ENCODE data around the gene UGCG. TPM values are rescaled to one million over a fixed set of nuclear protein-coding genes. Genes with fewer than 3 reads are reported as not detected.

The UGCG gene
- total and polyA plus RNA-seq, 10 of the 15 experiments (the other 5 are each of a cell fraction or from before 2014, with no cell fraction given), result 21.7 to 96.6 (median 48.9) TPM

DNA sequence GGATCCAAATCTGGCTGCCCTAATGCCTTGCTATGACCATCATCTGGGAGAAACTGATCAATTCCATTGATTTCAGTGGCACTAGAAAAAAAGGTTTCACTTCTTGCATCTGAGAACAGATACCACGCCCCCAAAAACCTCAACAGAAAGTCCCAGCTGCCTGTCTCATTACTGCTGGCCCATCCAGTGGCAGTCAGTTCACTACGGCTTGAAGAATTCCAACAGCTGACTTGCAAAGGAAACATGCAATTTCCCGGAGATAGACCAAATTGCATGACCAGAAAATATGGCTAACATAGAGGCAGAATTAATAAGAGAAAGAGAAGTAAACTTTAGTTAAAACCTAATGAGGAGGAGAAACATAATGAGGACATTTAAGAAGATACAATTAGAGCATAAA, 48.6 kb downstream of the UGCG start (continued):
- TF ChIP-seq CBFB (IDR thresholded peaks at IDR 0.05; ENCODE audit: low read depth) (peak; percentile 52; the same call in 1 of the 2 replicates), SUPT20H (IDR thresholded peaks at IDR 0.05; ENCODE audit: borderline replicate concordance, control insufficient read depth, low read depth, low read length) (no peak), STAT3 (IDR thresholded peaks at IDR 0.05; ENCODE audit: low read depth, low read length) (0 out of 2 replicates have a peak, but pooled peaks have one; percentile 50), NFYB (IDR thresholded peaks at IDR 0.05; ENCODE audit: insufficient read depth, low read depth, low read length) (no peak), ZBED1 (IDR thresholded peaks at IDR 0.05; ENCODE audit: borderline replicate concordance) (no peak), MXI1 (IDR thresholded peaks at IDR 0.05; ENCODE audit: low read depth, low read length) (no peak), ASH2L (IDR thresholded peaks at IDR 0.05; ENCODE audit: borderline replicate concordance, low read depth) (no peak), RBBP5 (conservative IDR thresholded peaks at IDR 0.05) (no peak), ZNF207 (IDR thresholded peaks at IDR 0.05; ENCODE audit: borderline replicate concordance) (no peak), JUNB (IDR thresholded peaks at IDR 0.05) (no peak), YBX1 (IDR thresholded peaks at IDR 0.05) (no peak), IKZF1 (conservative IDR thresholded peaks at IDR 0.05) (peak; percentile 94), MEF2B (IDR thresholded peaks at IDR 0.05; ENCODE audit: partially characterized antibody, poor library complexity, severe bottlenecking) (peak; percentile 29), EED (IDR thresholded peaks at IDR 0.05; ENCODE audit: low read depth) (peak; percentile 89), KLF5 (IDR thresholded peaks at IDR 0.05; ENCODE audit: partially characterized antibody) (no peak), MTA3 (IDR thresholded peaks at IDR 0.05; ENCODE audit: borderline replicate concordance, low read length) (0 out of 2 replicates have a peak, but pooled peaks have one; percentile 34)
- TF ChIP-seq, protein P1, sequence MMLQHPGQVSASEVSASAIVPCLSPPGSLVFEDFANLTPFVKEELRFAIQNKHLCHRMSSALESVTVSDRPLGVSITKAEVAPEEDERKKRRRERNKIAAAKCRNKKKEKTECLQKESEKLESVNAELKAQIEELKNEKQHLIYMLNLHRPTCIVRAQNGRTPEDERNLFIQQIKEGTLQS (IDR thresholded peaks at IDR 0.05; ENCODE audit: borderline replicate concordance, extremely low read depth, low read depth, low read length), result no peak
- TF ChIP-seq, protein P2, sequence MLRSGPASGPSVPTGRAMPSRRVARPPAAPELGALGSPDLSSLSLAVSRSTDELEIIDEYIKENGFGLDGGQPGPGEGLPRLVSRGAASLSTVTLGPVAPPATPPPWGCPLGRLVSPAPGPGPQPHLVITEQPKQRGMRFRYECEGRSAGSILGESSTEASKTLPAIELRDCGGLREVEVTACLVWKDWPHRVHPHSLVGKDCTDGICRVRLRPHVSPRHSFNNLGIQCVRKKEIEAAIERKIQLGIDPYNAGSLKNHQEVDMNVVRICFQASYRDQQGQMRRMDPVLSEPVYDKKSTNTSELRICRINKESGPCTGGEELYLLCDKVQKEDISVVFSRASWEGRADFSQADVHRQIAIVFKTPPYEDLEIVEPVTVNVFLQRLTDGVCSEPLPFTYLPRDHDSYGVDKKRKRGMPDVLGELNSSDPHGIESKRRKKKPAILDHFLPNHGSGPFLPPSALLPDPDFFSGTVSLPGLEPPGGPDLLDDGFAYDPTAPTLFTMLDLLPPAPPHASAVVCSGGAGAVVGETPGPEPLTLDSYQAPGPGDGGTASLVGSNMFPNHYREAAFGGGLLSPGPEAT (IDR thresholded peaks at IDR 0.05; ENCODE audit: low read depth), result peak; percentile 98
- TF ChIP-seq, protein P3, sequence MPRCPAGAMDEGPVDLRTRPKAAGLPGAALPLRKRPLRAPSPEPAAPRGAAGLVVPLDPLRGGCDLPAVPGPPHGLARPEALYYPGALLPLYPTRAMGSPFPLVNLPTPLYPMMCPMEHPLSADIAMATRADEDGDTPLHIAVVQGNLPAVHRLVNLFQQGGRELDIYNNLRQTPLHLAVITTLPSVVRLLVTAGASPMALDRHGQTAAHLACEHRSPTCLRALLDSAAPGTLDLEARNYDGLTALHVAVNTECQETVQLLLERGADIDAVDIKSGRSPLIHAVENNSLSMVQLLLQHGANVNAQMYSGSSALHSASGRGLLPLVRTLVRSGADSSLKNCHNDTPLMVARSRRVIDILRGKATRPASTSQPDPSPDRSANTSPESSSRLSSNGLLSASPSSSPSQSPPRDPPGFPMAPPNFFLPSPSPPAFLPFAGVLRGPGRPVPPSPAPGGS (IDR thresholded peaks at IDR 0.05; ENCODE audit: borderline replicate concordance, insufficient read depth, low read depth, low read length, poor library complexity, severe bottlenecking), result no peak
- TF ChIP-seq, protein P4, sequence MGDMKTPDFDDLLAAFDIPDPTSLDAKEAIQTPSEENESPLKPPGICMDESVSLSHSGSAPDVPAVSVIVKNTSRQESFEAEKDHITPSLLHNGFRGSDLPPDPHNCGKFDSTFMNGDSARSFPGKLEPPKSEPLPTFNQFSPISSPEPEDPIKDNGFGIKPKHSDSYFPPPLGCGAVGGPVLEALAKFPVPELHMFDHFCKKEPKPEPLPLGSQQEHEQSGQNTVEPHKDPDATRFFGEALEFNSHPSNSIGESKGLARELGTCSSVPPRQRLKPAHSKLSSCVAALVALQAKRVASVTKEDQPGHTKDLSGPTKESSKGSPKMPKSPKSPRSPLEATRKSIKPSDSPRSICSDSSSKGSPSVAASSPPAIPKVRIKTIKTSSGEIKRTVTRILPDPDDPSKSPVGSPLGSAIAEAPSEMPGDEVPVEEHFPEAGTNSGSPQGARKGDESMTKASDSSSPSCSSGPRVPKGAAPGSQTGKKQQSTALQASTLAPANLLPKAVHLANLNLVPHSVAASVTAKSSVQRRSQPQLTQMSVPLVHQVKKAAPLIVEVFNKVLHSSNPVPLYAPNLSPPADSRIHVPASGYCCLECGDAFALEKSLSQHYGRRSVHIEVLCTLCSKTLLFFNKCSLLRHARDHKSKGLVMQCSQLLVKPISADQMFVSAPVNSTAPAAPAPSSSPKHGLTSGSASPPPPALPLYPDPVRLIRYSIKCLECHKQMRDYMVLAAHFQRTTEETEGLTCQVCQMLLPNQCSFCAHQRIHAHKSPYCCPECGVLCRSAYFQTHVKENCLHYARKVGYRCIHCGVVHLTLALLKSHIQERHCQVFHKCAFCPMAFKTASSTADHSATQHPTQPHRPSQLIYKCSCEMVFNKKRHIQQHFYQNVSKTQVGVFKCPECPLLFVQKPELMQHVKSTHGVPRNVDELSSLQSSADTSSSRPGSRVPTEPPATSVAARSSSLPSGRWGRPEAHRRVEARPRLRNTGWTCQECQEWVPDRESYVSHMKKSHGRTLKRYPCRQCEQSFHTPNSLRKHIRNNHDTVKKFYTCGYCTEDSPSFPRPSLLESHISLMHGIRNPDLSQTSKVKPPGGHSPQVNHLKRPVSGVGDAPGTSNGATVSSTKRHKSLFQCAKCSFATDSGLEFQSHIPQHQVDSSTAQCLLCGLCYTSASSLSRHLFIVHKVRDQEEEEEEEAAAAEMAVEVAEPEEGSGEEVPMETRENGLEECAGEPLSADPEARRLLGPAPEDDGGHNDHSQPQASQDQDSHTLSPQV (IDR thresholded peaks at IDR 0.05), result no peak

All from GM12878 (cell line).